ENCODE results near the gene CCT6A.
"Not testable (repeated sequence)": the region's sequence is repeated elsewhere in the genome, so short reads cannot be mapped to it uniquely, and the experiment has no call there.

- TF ChIP-seq CTCF (IDR thresholded peaks at IDR 0.05; ENCODE audit: low read length); EZH2phosphoT487 (IDR thresholded peaks at IDR 0.05; ENCODE audit: low read length); EZH2 (optimal IDR thresholded peaks at IDR 0.05; ENCODE audit: low read depth, low read length): not testable (repeated sequence)
These were observed 4.0 kb upstream of the CCT6A start for GRCh38 chr7:56047446-56048116.

Data from MM.1S (cell line).